GM19328 (cell line): ENCODE data around the gene MRTFB.
"Not testable (repeated sequence)": the region's sequence is repeated elsewhere in the genome, so short reads cannot be mapped to it uniquely, and the experiment has no call there.

Experiments
- ATAC-seq: cut with Tn5 transposase; IDR thresholded peaks from one replicate; pipeline ENCODE4 v1.9.1; 2021; ENCODE audit warnings: mild to moderate bottlenecking, moderate library complexity; ENCODE audit not compliant: unreplicated experiment

Gene MRTFB

GRCh38 chr16:14182999-14183398, 111.9 kb downstream of the MRTFB start:
- no peak for ATAC-seq

DNA sequence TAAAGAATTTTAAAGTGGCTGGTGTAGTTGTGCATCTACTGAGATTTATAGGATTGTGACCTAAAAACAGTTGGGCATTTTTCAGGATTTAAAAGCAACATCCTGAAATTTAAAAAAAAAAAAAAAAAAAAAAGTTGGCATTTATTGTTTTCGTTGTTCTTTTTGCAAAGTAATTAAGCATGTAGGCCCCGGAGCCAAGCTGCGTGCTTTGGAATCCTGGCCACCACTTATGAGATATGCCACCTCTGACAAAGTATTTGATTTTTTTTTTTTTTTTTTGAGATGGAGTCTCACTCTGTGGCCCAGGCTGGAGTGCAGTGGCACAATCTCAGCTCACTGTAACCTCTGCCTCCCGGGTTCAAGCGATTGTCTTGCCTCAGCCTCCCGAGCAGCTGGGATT, 112.8 kb downstream of the MRTFB start:
- ATAC-seq: not testable (repeated sequence)

DNA sequence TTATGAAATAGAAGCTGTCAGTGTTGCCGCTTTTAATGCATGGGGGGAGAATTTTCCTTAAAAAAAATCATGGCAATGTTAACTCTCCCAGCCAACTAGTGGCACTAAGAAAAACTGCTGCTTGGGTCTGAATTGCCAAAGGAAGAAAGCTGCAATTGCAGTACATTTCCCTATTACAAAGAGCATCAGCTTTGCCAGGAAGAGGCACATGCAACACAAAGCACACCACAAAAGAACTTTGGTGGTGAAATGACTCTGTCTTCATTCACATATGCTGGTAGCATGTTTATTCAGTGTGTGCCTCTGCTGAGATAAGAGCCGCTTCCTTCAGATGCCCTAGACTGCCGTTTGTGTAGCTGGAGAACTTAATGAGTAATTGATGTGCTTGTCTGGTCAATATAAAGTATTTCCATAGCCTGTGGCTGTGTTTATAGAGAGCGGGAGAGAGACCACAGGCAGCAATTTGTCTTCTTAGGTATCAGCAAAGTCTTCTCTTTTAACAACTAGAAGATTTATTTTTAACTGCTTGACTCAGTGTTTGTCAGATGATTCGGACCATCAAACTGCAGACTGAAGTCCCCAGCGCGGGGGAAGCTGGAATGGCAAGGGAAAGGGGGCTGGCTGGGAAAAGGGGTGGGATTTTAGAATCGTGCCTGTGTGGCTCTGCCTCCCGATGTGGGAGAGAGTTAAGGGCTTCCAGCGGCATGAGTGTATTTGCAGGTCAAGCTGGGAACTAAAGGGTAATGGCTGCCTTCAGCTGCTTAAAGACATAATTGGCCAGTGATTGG, 115.1 kb downstream of the MRTFB start:
- no peak for ATAC-seq

DNA sequence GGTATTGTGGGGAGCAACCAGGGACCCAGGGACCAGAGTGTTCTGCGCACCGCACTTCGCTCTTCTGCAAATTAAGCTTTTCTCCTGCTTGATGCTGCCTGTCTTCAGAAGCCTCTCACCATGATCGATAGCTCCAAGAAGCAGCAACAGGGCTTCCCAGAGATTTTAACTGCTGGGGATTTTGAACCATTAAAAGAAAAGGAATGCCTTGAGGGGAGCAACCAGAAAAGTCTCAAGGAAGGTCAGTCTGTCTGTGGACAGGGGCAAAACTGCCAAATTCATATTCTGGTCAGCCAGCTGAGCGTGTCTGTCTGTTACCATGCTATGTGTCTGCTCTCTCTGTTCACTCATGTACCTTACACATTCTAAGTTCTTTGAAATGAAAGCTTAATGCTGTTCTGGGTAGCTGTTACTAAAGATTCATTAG, 115.7 kb downstream of the MRTFB start:
- ATAC-seq: no peak

- no peak for ATAC-seq
Measured at GRCh38 chr16:14187517-14188338, 116.6 kb downstream of the MRTFB start.

DNA sequence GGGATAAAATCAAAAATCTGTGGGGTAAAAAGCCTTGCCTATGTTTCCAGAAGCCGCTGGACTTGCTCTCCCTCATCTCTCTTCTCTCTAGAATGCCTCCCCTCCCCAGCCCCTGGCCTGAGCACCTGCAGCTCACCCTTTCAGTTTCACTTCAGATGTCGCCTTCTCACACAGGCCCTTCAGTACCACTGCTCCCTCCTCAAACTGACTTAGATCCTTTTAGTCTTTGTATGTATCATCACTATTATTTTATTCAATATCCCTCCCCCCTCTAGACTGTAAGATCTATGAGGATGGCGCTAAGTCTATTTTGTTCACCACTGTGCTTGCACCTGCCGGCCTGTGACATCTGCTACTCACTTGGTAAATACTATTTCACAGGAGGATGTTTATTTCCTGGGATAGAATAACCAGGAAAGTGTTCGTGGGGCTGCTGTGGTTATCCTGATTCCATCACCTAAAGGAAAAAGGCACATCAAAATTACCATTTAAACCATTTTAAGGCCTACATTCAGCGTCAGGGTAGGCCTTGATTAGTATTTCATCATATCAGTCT, 122.3 kb downstream of the MRTFB start:
- peak; percentile 76 for ATAC-seq

DNA sequence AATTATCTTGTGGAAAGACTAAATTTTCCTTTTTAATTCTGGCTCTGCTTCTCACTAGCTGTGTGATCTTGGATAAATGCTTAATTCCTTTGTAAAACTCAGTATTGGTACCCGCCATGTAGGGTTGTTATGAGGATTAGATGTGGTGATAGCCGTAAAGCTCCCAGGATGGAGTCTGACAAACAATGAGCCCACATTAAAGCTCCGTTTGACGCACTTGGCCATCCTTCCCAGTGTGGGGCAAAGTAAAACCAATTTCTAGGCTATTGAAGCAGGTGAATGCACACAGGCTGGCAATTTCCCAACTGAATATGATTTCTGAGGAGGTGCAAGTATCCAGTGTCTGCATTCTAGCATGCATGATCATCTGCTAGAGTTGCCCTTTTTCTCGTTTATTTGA, 123.6 kb downstream of the MRTFB start:
- ATAC-seq: no peak

DNA sequence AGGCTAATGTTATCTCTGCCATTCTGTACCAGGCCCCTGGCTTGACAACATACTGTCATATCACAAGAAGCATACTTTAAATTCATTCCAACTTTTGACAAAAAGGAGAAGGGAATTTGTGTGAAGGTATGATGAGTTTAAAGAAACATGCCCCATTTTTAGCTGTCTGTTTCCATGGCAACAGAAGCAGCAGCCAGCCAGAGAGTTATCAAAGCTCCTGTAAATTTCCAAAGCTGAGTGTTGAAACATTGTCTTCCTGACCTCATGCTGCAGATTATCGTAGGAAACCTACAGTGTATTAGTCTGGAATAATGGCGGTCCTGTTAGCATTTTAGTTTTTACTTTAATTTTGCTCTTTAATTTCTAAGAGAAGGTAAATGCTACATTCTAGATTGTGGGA, 124.9 kb downstream of the MRTFB start:
- ATAC-seq: no peak

- no peak for ATAC-seq
Measured at GRCh38 chr16:14196539-14196938, 125.4 kb downstream of the MRTFB start.

- ATAC-seq: no peak
Measured at GRCh38 chr16:14198012-14198411, 126.9 kb downstream of the MRTFB start.

GRCh38 chr16:14198572-14198971, 127.5 kb downstream of the MRTFB start:
- no peak for ATAC-seq

DNA sequence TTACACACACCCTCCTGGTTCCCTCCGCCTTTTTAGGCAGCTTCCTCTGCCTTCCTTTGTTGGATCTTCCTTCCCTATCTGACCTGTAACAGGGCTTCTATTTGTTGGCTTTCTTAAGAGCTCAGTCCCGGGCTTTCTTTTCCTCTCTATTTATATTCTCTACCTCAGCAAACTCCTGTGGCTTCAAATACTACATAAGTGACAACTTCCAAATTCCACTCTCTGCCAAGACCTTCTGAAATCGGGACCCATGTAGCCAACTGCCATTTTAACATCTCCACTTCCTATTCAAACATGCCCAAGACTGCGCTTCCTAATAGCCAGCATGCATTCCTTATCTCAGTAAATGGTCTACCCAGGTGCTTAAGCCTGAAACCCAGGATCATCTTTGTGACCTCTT, 128.1 kb downstream of the MRTFB start:
- ATAC-seq: no peak

GRCh38 chr16:14199624-14200023, 128.5 kb downstream of the MRTFB start:
- no peak for ATAC-seq

DNA sequence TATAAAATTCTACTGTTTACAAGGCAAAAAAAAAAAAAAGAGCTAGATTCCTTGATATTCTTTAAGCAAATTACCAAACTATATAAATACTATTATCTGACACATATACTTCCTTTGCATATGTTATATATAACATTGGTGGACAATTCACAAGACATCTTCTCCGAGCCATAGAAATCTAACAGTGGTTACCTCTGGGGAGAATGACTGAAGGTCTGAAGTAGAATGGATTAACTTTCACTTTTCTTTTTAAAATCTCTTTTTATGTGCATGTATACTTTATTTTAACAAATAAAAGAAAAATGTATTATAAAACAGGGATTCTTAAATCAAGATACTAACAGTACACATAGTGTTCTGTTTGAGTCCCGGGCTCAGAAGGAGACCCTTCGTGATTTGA, 131.0 kb downstream of the MRTFB start:
- no peak for ATAC-seq

DNA sequence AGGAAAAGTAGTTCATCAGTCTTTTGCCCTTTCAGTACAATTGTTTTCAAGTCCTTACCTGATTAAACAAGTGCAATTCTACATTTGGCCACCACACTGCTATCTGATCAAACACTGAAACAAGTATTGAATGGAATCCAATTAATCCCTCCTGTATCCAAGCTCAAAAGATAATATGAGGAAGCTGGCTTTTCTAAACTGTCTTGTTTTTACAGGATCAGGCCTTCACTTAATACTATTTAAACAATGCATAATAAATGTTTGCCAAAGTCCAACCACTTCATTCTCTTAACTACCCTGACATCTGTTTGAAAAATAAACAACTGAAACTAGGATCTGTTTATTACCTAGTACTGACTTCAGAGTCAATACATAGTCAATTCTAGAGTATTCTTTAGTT, 131.6 kb downstream of the MRTFB start:
- ATAC-seq: no peak

- ATAC-seq: no peak
Measured at GRCh38 chr16:14203166-14203565, 132.0 kb downstream of the MRTFB start.

DNA sequence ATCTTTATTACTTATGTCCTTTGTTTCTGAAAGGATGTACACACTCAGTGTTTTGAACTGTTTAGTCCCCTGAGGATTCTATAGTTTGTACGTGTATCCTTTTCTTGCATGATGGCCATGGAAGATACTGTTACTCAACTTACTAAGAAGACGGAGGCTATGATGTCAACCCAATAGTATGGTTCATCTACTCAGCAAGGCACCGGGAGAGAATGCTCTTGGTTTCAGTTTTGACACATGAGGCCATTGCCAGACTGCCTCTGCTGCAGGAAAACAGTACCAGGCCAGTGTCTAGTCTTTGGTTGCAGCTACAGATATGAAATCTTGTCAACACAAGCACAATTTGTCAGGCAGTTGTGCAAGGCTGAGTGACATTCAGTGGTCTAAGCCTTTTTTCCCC, 134.5 kb downstream of the MRTFB start:
- ATAC-seq: no peak

- ATAC-seq: no peak
Measured at GRCh38 chr16:14211856-14212543, 140.9 kb downstream of the MRTFB start.

DNA sequence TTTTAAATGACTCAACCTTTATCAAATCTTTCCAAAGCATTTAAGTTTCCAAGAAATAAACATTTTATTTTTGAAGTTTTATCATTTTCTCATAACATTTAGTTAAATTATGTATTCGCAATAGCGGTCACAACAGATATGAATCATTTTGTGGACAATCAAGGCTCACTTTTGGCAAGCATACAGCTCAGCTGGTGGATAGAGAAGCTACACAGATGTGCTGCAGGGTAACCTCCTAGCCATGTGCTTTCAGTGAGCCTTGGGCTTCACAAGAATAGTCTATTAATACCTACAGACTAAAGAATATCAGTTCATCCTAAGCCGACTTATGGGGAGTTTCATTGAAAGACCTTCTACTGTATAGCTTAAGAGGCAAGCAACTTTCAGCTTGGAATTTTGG, 144.8 kb downstream of the MRTFB start:
- ATAC-seq: no peak

DNA sequence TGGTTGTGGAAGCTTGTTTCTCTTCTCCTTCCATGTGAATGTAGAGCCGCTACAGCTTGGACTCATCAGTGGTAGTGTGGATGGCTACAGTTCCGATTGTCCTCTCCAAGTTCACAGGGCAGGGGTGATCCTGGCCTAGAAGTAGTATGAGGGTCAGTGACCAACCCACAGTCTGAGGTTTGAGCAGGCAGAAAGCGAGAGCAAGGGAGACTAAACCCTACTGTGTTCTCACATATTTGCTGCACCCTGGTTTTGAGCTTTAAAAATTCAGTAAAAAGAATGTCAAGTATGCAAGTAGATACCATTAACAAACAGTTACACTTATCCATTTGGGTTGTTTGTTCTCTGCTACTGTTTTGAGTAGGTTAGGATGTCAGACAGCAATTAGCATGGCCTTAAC, 148.9 kb downstream of the MRTFB start:
- ATAC-seq: no peak

DNA sequence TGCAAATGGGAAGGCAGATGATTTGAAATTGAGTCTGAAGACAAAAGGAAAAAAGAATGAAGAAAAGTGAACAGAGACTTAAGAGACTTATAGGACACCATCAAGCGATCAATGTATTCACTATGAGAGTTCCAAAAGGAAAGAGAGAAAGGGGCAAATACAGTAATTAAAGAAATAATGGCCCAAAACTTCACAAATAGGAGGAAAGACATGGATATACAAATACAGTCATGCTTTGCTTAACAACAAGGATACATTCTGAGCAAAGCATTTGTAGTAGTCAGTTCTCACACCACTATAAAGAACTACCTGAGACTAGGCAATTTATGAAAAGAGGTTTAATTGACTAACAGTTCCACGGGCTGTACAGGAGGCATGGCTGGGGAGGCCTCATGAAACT, 152.5 kb downstream of the MRTFB start:
- no peak for ATAC-seq
